Left kidney (tissue), 2 donors: ENCODE results near the gene FFAR3. TPM values are rescaled to one million over a fixed set of nuclear protein-coding genes. Genes with fewer than 3 reads are reported as not detected.
"Not testable (repeated sequence)": the region's sequence is repeated elsewhere in the genome, so short reads cannot be mapped to it uniquely, and the experiment has no call there.

ENCODE experiments used
- DNase-seq: peaks from one replicate; pipeline ENCODE4 v3.0.0-alpha.2; 2013
- polyA plus RNA-seq: library from polyadenylated mRNA; unstranded; fragments of 120-200 nt; gene quantifications from one replicate; pipeline ENCODE4 v1.2.1, GENCODE V29; 2013; ENCODE audit not compliant: insufficient read length

Gene FFAR3
- polyA plus RNA-seq, 1 donor: 0.15 TPM

- DNase-seq: not testable (repeated sequence)
Measured at GRCh38 chr19:35401416-35401815, 43.2 kb downstream of the FFAR3 start.

- no peak for DNase-seq
Measured at GRCh38 chr19:35403116-35403760, 45.0 kb downstream of the FFAR3 start.

- no peak for DNase-seq
Measured at GRCh38 chr19:35404879-35405622, 46.8 kb downstream of the FFAR3 start.

- no peak for DNase-seq
Measured at GRCh38 chr19:35407619-35408018, 49.4 kb downstream of the FFAR3 start.

- no peak for DNase-seq
Measured at GRCh38 chr19:35408284-35409171, 50.3 kb downstream of the FFAR3 start.

GRCh38 chr19:35409191-35409590, 50.9 kb downstream of the FFAR3 start:
- DNase-seq: no peak

Other genes with a start within 250 kb of the FFAR3 start
- 18.6 TPM for gene FXYD3, start 242.6 kb upstream of the FFAR3 start, polyA plus RNA-seq
- 2.3 TPM for gene LGI4, start 223.4 kb upstream of the FFAR3 start, polyA plus RNA-seq
- gene FXYD1, start 219.6 kb upstream of the FFAR3 start, polyA plus RNA-seq: 18.6 TPM
- gene FXYD7, start 215.2 kb upstream of the FFAR3 start, polyA plus RNA-seq: 0.58 TPM
- 15.0 TPM for gene FXYD5, start 203.7 kb upstream of the FFAR3 start, polyA plus RNA-seq
- not detected for gene FAM187B, start 129.7 kb upstream of the FFAR3 start, polyA plus RNA-seq
- gene LSR, start 109.5 kb upstream of the FFAR3 start, polyA plus RNA-seq: 46.0 TPM
- 174 TPM for gene USF2, start 89.5 kb upstream of the FFAR3 start, polyA plus RNA-seq
- gene HAMP, start 75.9 kb upstream of the FFAR3 start, polyA plus RNA-seq: 0.53 TPM
- 3.5 TPM for gene MAG, start 66.3 kb upstream of the FFAR3 start, polyA plus RNA-seq
- 15.9 TPM for gene CD22, start 29.3 kb upstream of the FFAR3 start, polyA plus RNA-seq
- 0.33 TPM for gene FFAR1, start 10.6 kb upstream of the FFAR3 start, polyA plus RNA-seq
- not detected for gene GPR42, start 12.6 kb downstream of the FFAR3 start, polyA plus RNA-seq
- gene FFAR2, start 89.8 kb downstream of the FFAR3 start, polyA plus RNA-seq: 0.78 TPM
- gene KRTDAP, start 132.0 kb downstream of the FFAR3 start, polyA plus RNA-seq: 0.52 TPM
- gene DMKN, start 155.2 kb downstream of the FFAR3 start, polyA plus RNA-seq: 92.0 TPM
- not detected for gene SBSN, start 169.9 kb downstream of the FFAR3 start, polyA plus RNA-seq
- not detected for gene GAPDHS, start 175.0 kb downstream of the FFAR3 start, polyA plus RNA-seq
- gene TMEM147, start 187.2 kb downstream of the FFAR3 start, polyA plus RNA-seq: 81.5 TPM
- gene ATP4A, start 205.2 kb downstream of the FFAR3 start, polyA plus RNA-seq: not detected
- not detected for gene PMIS2, start 227.7 kb downstream of the FFAR3 start, polyA plus RNA-seq